ELF-1 (cell line): ENCODE data around the gene FAF1.
"Not testable (repeated sequence)": the region's sequence is repeated elsewhere in the genome, so short reads cannot be mapped to it uniquely, and the experiment has no call there.

ENCODE experiments used
- DNase-seq: peaks from one replicate; pipeline ENCODE4 v3.0.0-alpha.2; 2016; ENCODE audit warnings: low read depth, low spot score

The FAF1 gene

DNA sequence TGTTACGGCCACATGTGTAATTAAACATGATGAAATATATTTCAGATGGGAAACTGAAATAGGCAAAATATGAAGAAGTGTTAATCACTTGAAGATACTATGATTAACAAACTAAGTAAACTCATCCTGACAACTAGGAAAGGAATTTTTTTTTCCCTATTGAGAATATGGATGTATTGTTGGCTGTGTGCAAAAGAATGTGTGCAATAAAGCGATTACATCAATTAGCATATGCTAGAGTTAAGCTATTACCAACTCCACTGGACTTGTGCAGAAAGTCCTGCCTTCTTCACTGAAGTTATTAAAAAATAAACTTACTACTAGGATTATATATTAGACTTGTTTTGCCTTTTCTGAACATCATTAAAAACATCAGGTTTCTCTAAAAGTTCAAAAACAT lies 393.7 kb downstream of the FAF1 start:
- no peak for DNase-seq

DNA sequence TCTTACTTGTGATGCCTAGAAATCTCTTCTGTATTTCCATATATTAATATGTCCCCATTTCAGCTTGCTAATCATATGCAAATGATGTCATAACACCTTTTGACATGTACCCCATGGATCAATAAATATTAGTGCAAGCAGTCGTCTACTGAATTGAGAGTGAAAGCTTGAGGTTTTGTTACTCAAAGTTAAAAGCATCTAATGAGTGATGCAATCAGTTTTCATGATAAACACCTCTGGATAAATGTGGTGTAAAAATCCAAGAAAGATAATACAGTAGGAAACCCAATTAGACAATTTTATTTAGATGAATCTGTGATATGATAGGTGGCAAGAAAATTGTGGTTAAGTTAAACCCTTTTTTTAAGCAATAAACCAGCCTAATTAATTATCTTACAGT lies 395.6 kb downstream of the FAF1 start:
- no peak for DNase-seq

DNA sequence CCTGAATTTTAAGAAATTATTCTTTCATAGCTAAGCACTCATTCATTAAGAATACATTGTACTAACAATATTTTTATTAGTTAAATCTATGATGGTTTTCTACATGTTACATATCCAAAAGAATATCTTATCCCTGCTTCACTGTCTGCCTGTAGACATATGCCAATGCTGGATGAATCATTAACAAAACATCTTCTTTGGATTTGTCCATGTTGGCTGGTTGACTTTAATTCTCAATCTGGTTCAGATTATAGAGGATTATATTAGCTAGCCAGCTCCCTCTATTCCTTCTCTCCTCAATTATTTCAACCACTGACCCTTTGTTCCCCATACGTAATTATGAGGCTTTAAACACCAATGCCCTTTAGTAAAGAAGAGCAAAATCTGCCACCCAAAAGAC lies 398.0 kb downstream of the FAF1 start:
- no peak for DNase-seq

DNA sequence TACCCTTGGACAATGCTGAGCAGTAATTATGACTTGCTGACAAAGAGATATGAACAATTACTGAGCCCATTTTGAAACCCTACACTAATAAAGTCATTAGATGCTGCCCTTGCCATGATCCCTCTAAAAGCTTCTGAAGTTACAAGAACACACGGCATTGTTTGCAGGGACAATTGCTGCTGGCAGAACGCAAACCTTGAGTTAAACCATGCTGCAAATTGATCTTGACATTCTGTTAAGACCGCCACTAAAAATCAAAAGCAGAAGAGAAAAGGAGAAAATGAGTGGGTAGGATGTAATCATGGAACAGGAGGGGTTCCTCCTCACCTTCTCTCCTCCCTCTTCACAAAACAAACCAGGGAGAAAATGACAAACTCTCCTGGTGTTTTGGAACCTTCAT lies 400.6 kb downstream of the FAF1 start:
- DNase-seq = no peak

DNA sequence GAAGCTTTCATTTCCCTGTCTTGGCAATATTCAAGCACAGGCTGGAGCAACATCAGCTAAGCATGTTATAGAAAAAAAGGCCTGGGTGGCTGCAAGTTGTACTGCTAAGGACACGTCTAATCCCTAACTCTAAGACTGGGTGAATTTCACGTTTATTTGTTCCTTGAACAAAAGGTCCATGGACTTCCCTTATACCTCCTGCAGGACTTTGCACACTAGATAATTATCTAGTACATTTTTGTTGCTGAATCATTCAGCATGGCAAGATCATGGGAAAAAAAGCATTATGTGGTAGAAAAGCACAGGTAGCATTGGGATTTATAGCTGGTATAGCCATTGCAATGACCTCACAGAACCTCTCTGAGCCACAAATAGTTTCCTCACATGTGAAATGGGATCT lies 406.1 kb downstream of the FAF1 start:
- no peak for DNase-seq

DNA sequence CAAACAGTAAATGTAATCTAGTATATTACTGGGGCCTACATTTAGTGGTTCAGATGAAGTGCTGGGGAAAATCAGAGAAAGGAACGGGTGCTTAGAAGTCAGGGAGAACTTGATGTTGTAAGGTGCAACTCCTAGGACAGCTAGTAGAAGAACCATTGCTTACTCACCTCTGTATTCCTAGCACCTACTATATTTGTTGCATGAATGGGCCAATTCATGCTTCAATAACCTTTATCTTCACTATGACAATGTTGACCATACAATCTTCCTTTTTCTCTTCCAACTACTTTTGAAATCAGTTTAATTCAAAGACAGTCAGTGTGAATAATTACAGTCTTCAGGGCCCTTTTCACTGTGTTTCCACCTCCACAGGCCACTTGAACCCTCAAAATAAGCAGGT lies 411.8 kb downstream of the FAF1 start:
- DNase-seq = no peak

DNA sequence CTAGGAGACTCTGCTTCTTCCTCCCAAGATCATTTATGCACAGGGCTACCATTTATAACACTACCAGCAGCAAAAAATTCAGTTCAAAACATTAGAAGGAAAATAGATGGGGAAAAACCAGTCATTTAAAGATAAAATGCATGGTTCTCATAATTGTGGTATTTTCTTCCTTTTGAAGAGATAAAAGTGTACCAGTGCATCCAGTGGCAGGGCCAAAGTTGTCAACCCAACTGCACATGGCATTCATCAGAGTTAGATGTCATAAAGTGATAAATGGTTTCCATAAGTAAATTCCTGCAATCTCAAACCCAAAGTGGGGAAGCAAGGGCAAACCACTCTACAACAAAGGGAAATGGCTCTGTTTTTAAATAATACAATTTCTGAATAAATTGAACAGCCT lies 417.7 kb downstream of the FAF1 start:
- no peak for DNase-seq

DNA sequence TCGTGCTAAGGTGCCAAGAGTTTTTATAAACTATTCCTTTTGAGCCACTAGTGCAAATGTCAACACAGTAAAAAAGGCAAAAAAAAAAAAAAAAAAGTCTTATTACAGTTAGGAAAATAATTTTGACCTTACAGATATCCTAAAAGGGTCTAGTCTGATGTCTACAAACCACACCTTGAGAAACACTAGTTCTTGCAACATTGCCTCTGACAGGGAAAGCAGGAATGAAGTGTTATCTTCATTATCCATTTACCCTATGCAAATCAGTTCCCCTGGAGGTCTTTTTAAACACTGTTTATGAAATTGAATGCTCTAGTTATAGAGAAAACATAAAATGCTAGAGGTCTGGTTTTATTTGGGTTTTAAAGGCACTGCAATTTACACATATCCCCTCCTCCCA lies 421.6 kb downstream of the FAF1 start:
- DNase-seq = no peak

DNA sequence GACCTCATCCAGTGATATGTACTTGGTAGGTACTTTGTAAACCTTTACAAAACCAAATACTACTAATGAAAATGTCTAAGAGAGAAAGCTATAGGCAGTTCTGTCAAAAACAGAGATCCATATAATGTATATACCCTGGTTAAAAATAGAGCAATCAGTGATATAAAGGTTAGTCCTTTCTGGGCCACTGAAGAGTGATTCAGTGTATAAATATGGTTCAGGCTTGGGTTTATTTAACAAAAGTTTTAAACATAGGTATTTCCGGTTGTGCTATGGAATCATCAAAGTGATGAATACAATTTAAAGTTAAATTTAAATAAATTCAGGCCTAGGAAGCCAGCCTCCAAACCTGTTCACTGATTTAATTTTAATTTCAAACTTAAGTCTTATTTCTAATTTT lies 428.5 kb downstream of the FAF1 start:
- no peak for DNase-seq

DNA sequence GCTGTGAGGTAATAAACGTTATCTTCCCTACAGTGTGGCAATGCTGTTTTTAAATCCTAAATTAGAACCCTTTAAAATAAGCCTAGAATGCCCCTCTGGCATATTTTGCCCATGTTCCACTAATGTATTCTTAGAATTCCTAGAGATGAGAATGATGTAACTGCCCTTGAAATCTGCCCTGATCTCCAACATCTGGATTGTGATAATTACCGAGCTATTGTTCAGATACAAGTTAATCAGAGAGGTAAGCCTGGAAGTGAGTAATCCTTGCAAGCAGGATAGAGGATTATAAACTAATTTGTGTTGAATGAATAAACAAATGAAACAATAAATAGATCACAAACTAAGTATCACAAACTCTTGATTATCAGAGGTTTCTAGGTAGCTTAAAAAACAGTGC lies 429.0 kb downstream of the FAF1 start:
- no peak for DNase-seq

DNA sequence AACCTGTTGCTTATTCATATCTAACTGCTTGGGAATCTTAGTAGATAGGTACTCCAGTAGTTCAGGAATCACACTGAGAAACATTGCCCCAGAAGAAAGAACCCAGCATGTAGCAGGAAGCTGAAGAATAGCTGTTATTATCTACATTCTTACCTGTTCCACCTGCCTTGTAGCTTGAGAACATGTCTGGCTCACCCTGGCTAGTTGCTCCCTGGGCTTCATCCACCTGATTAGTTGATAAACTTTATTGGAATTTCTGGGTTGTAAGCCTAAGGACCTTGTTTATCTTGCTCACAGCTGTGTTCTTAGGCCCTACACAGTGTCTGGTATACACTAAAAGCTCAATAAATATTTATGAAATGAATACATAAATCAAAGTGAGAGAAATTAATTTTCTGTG lies 430.6 kb downstream of the FAF1 start:
- no peak for DNase-seq

DNA sequence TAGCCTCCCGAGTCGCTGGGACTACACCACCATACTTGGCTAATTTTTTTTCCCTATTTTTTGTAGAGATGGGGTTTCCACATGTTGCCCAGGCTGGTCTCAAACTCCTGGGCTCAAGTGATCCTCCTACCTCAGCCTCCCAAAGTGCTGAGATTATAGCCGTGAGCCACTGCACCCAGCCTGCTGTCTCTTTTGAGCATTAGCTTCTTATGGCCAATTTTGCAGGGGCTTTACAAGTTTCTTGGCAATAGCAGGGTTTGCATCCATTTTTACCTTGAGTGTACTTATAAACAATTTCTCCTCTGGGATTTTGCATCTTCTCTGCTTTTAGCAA lies 432.1 kb downstream of the FAF1 start:
- DNase-seq = not testable (repeated sequence)

DNA sequence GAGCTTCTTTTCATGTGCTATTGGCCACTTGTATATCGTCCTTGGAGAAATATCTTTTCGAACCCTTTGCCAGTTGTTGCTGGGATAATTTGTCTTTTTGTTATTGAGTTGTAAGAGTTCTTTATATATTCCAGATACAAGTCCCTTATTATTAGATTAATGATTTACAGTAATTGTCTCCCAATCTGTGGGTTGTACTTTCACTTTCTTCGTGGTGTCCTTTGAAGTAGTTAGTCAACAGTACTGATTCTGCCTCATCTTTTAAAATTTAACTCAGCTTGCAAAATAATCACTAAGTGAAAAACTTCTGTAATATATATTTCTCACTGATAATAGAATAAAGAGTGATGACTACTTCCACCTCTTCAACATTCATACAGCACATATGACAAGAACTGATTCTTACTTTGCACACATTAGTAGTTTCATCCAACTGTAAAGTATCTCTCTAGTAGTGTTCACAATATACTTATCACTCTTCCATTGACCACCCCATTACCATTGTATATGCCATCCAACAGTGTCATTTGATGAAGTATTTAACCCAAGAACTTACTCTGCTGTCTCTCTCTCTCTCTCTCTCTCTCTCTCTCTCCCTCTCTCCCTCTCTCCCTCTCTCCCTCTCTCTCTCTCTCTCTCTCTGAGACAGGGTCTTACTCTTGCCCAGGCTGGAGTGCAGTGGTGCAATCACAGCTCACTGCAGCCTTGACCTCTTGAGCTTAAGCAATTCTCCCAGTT lies 432.6 kb downstream of the FAF1 start:
- no peak for DNase-seq

DNA sequence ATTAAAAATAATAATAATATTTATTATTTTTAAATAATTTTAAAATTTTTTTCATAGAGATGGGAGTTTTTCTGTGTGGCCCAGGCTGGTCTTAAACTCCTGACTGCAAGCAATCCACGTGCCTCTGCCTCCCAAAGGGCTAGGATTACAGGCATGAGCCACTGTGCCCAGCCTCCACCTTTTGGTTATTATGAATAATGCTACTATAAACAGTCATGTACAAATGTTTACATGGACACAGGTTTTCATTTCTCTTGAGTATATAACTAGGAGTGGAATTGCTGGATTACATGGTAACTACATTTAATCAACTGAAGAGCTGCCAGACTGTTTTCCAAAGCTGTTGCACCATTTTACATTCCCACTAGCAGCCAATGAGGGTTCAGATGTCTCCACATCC lies 433.6 kb downstream of the FAF1 start:
- DNase-seq = no peak

DNA sequence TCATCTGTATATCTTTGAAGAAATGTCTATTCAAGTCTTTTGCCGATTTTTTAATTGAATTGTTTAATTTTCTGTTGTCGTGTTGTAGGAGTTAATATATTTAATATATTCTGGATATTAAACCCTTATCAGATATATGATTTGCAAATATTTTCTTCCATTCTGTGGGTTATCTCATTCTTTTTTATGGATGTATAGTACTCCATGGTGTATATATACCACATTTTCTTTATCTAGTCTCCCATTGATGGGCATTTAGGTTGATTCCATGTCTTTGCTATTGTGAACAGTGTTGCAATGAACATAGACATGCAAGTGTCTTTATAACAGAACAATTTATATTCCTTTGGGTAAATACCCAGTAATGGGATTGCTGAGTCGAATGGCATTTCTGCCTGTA lies 436.5 kb downstream of the FAF1 start:
- DNase-seq = no peak

DNA sequence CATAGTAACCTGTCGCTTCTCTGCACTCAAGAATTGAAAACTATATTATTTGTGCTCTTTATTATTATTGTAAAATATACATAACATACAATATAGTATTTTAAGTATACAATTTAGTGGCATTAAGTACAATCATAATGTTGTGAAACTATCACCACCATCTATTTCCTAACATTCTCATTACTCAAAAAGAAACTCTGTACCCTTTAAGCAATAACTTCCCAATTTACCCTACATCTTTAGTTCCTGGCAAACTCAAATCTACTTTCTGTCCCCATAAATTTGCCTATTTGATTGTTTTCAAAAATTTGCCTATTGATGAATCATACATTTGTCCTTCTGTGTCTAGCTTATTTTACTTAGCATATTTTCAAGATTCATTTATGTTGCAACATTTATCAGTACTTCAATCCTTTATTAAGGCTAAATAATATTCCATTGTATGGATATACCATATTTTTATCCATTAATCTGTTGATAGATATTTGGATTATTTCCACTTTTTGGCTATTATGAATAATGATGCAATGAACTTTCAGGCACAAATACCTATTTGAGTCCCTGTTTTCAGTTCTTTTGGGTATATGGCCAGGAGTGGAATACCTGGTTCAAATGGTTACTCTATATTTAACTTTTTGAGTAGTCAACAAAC lies 437.2 kb downstream of the FAF1 start:
- no peak for DNase-seq

DNA sequence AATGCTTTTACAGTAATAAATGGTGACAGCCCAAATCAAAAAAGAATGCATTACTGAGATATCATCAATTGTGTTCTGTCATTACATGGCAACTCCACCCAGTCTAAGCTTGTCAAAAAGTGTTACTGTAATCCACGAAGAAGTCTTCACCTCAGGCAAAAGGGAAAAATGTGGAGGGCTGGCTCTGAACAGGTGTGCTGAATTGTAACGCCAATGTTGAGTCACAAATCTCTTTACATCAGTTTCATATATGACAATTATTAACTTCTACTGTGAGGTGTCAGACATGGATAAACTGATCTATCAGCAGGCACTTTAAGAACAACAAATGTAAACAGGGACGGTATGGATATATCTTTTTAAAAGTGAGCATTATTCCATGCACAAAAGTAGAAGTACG lies 438.4 kb downstream of the FAF1 start:
- no peak for DNase-seq

DNA sequence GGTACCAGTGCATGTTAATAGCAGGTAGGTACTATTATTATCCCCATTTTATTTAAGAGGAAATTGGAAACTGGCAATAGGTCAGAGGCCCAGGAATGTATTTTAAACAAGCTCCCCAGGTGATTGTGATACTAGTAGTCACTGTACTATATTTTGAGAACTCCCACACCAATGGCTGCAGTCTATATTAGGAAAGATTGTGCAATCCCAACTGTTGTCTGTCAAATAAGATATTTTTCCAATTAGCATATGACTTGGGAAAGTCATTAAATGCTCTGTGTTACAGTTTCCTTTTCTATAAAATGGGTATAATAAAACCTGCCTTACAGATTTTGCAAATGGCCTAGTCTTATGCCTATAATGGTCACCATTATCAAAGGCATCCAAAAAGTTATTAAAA lies 442.6 kb downstream of the FAF1 start:
- no peak for DNase-seq

DNA sequence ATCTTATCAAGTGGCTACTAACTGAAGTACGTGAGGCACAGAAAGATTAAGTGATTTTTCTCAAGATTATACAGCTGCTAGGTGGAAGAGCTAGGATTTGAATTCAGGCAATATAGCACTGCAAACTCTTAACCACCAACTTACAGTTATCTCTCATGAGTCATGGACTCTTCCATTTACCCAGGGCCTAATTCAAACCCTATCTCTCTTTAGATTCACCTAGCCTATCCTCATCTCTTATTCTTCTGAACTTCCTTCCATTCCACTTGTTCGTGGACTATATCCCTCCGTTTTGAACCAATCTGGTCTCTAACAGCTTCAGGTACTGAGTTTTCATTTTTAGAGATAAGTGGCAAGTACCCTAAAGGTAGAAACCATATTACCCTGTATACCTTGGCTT lies 444.0 kb downstream of the FAF1 start:
- no peak for DNase-seq

DNA sequence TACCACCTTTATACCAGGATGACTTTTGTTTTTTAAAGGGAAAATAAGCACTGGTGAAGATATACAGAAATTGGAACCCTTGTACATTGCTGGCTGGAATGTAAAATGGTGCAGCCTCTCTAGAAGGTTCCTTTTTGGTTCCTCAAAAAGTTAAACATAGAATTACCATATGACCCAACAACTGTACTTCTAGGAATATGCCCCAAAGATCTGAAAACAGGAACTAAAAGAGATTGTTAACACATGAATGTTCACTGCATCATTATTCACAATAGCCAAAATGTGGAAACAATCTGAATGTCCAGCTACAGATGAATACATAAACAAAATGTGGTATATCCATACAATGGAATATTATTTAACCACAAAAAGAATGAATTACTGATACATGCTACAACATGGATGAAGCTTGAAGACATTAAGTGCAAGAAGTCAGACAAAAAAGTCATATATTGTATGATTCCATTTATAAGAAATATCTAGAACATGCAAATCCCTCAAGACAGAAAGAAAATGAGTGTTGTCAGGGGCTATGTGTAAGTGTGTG lies 452.0 kb downstream of the FAF1 start:
- DNase-seq = no peak

DNA sequence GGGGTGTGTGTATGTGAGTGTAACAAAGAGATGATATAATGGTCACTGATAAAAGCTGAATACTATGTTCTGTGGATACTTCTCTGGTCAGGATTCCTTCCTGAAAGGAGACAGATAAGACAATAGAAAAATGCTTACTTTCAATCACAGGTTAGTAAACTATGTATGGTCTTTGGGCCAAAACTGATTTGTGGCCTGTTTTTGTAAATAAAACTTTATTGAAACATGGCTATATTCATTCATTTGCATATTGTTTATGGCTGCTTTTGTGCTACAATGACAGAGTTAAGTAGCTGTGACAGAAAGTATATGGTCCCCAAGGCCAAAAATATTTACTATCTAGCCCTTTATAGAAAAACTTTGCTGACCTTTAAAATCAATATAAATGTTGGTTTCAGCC lies 454.6 kb downstream of the FAF1 start:
- DNase-seq = no peak

DNA sequence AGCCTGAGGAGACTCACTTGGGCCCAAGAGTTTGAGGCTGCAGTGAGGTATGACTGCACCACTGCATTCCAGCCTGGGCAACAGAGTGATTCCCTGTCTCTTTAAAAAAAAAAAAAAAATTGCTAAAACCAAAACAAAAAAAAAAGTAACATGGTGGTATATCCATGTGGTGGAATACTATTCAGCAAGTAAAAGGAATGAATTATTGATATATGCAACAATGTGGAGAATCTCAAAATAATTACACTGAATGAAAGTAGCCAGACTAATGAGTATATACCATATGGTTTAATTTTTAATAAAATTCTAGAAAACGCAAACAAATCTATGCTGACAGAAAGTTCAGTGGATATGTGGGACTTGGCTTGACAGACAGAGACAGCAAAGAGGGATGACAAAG lies 456.6 kb downstream of the FAF1 start:
- DNase-seq = no peak

DNA sequence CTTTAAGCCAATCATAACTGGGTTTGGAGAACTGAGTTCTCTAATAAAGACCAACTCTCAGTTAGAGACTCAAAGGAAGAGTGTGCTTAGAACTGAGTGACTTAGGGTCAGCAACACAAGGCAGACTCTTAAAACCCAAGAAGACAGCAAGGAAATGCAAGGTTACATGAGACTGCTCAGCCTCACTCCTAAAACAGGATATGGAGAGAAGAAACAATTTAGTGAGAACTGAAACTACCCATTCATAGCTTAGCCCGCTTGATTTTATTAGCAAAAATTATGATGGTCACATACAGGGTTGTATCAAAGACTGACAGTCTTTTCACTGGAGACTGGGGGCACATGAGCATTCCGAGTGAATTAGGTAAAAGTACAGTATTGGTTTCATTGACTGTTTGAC lies 457.9 kb downstream of the FAF1 start:
- DNase-seq = no peak

DNA sequence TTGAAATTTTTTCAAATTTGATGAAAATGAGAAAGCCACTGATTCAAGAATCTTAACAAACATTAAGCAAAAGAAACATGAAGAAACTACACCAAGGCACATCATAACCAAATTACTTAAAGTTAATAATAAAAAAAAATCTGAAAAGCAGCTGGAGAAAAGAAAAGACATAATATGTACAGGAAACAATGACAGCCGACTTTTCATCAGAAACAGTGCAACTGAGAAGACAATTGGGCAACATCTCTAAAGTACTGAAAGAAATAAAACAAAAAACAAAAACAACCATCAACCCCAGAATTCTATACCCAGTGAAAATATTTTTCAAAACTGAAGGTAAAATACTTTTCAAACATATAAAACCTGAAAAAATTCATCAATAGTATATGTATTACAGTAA lies 463.1 kb downstream of the FAF1 start:
- DNase-seq = no peak
